HG03039 (cell line): ENCODE results near the gene CCNDBP1.
"Not testable (repeated sequence)": the region's sequence is repeated elsewhere in the genome, so short reads cannot be mapped to it uniquely, and the experiment has no call there.

Experiments
- ATAC-seq: cut with Tn5 transposase; IDR thresholded peaks from one replicate; pipeline ENCODE4 v1.9.1; 2021; ENCODE audit warnings: mild to moderate bottlenecking, moderate library complexity; ENCODE audit not compliant: unreplicated experiment

Gene CCNDBP1

GRCh38 chr15:43214169-43214568 is 29.0 kb downstream of the CCNDBP1 start:
- no peak for ATAC-seq

GRCh38 chr15:43214592-43215295 is 29.5 kb downstream of the CCNDBP1 start:
- no peak for ATAC-seq

- ATAC-seq = no peak
Observed at GRCh38 chr15:43215961-43216360, 30.8 kb downstream of the CCNDBP1 start.

GRCh38 chr15:43218908-43219706 is 33.9 kb downstream of the CCNDBP1 start:
- ATAC-seq = no peak

GRCh38 chr15:43219929-43220928 is 35.0 kb downstream of the CCNDBP1 start:
- no peak for ATAC-seq

GRCh38 chr15:43220991-43221403 is 35.8 kb downstream of the CCNDBP1 start, which contains the start of gene EPB42:
Gene EPB42, minus strand, starts transcription at chr15:43221018. Its CDS starts 193 bp downstream, at chr15:43220825.
- no peak for ATAC-seq

GRCh38 chr15:43221422-43221821 is 36.2 kb downstream of the CCNDBP1 start:
- ATAC-seq = no peak

- ATAC-seq = no peak
Observed at GRCh38 chr15:43225201-43225949, 40.2 kb downstream of the CCNDBP1 start.

- not testable (repeated sequence) for ATAC-seq
Observed at GRCh38 chr15:43225950-43226255, 40.7 kb downstream of the CCNDBP1 start.

GRCh38 chr15:43226436-43227305 is 41.5 kb downstream of the CCNDBP1 start:
- no peak for ATAC-seq

- ATAC-seq = no peak
Observed at GRCh38 chr15:43229977-43230376, 44.8 kb downstream of the CCNDBP1 start.

GRCh38 chr15:43230640-43231115 is 45.5 kb downstream of the CCNDBP1 start:
- ATAC-seq = no peak

GRCh38 chr15:43232289-43232874 is 47.2 kb downstream of the CCNDBP1 start:
- no peak for ATAC-seq

GRCh38 chr15:43235536-43235935 is 50.3 kb downstream of the CCNDBP1 start:
- ATAC-seq = no peak

GRCh38 chr15:43237842-43238470 is 52.8 kb downstream of the CCNDBP1 start:
- no peak for ATAC-seq

GRCh38 chr15:43238671-43239131 is 53.5 kb downstream of the CCNDBP1 start:
- ATAC-seq = no peak

GRCh38 chr15:43239732-43240491 is 54.7 kb downstream of the CCNDBP1 start:
- ATAC-seq = no peak

GRCh38 chr15:43241100-43241499 is 55.9 kb downstream of the CCNDBP1 start:
- ATAC-seq = no peak
